ENCODE measurements around the gene LRRC4C. TPM values are rescaled to one million over a fixed set of nuclear protein-coding genes. Genes with fewer than 3 reads are reported as not detected.

The LRRC4C gene
- total and polyA plus RNA-seq, 2 donors (not counting 3 experiments of a cell fraction or from before 2014, with no cell fraction given): not detected

DNA sequence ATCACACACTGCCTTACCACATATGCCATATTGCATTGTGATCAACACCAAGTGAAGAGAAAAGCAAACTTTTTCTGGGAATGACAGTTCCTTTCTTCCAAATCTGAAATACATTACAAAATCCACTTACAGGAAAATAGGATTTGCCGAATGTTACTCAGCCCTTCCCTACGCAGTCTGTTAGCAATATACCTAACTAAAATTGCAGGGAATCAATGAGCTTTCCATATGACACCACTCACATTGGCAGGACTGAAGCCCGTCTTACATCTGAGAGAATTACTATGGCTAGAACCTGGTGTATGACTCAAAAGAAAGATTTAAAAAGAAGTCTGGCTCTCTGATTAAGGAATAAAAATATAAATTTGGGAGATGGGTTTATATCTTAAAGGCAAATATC is 136.0 kb downstream of the LRRC4C start:
- no peak overlapping the region for H2AFZ ChIP-seq (ENCODE audit: low read depth, low read length)
- H3K9me1 ChIP-seq (replicated peaks; ENCODE audit: control insufficient read depth, extremely low read depth, insufficient read depth, low read length): no peaks in the 10 kb centered on the region
- H4K20me1 ChIP-seq (replicated peaks; ENCODE audit: control insufficient read depth, extremely low read depth, insufficient read depth, low read length): no peaks in the 10 kb centered on the region
- H3K79me2 ChIP-seq (ENCODE audit: control insufficient read depth, insufficient read depth, low read length): no peaks in the 10 kb centered on the region
- CTCF ChIA-PET: no interaction called here
- H3K4me1 ChIP-seq (ENCODE audit: control insufficient read depth, extremely low read depth, insufficient read depth, low read length): no peaks in the 10 kb centered on the region
- dilution Hi-C loops (cut with MboI; ENCODE audit: extremely low pct_ligation_motif_present, low sequenced_read_pairs): no loop called here
- no peak overlapping the region for H3K4me2 ChIP-seq (ENCODE audit: insufficient read depth, low read length)
- peaks cover under 1% of the 10 kb centered on the region for H3K9me3 ChIP-seq (replicated peaks; ENCODE audit: control insufficient read depth, insufficient read depth, low read length)
- POLR2A ChIA-PET: no interaction called here
- intact Hi-C loops (cut with micrococcal nuclease): no loop called here
- TF ChIP-seq, protein P1, sequence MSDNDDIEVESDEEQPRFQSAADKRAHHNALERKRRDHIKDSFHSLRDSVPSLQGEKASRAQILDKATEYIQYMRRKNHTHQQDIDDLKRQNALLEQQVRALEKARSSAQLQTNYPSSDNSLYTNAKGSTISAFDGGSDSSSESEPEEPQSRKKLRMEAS (IDR thresholded peaks at IDR 0.05; ENCODE audit: insufficient read depth, insufficient read length): no peak
- TF ChIP-seq POLR2AphosphoS5 (IDR thresholded peaks at IDR 0.05; ENCODE audit: insufficient read depth, low read depth, low read length) (no peak), MYC (IDR thresholded peaks at IDR 0.05; ENCODE audit: low read depth, low read length) (no peak), GATA2 (IDR thresholded peaks at IDR 0.05; ENCODE audit: insufficient read depth, insufficient read length, low read depth, low read length) (no peak), POLR2A (IDR thresholded peaks at IDR 0.05; ENCODE audit: low read depth, low read length) (no peak)
- H3K4me3 ChIP-seq (replicated peaks in 1 of 3; ENCODE audit: insufficient read depth in 1 of 3, low read depth in 1 of 3, low read length in 3 of 3): no peak overlapping the region
- no peak for DNase-seq (ENCODE audit: low read depth, low spot score)
- H3K27ac ChIP-seq (ENCODE audit: insufficient read depth, low read depth, low read length): no peak overlapping the region
- no TSS peak for BruUV-seq (replicated peaks)
- no peak overlapping the region for H3K9ac ChIP-seq (replicated peaks; ENCODE audit: extremely low read depth, insufficient read depth, low read length)
- no peaks in the 10 kb centered on the region for H3K36me3 ChIP-seq (ENCODE audit: control insufficient read depth in 2 of 2, extremely low read depth in 1 of 2, insufficient read depth in 2 of 2, low read length in 2 of 2)
- no peak for FAIRE-seq
- H3K27me3 ChIP-seq (ENCODE audit: control insufficient read depth in 2 of 2, insufficient read depth in 2 of 2, low read length in 2 of 2): no peaks in the 10 kb centered on the region

DNA sequence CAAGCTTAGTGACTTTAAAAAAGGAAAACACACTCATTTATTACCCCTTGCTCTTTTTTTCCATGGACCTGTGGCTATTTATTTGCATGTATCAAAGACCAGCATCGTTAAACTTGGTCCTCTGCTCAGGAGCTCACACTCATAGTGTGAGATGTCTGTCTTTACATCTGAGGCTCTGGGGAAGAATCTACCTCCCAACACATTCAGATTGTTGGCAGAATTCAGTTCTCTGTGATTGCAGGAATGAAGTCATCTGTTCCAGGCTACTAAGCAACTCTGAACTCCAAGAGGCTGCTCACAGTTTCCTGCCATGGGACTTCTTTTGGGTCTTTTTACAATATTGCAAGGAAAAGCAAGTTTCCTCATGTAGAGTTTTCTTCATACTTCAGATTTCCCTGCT is 138.8 kb downstream of the LRRC4C start:
- dilution Hi-C loops (cut with MboI; ENCODE audit: extremely low pct_ligation_motif_present, low sequenced_read_pairs): no loop called here
- H2AFZ ChIP-seq (ENCODE audit: low read depth, low read length): no peak overlapping the region
- POLR2A ChIA-PET: no interaction called here

More for the DNA sequence above, 138.8 kb downstream of the LRRC4C start:
- FAIRE-seq (no peak), DNase-seq (ENCODE audit: low read depth, low spot score) (no peak)
- Histone ChIP-seq H3K36me3 (ENCODE audit: control insufficient read depth in 2 of 2, extremely low read depth in 1 of 2, insufficient read depth in 2 of 2, low read length in 2 of 2) (no peaks in the 10 kb centered on the region), H3K4me2 (ENCODE audit: insufficient read depth, low read length) (no peak overlapping the region), H3K9ac (replicated peaks; ENCODE audit: extremely low read depth, insufficient read depth, low read length) (no peak overlapping the region), H3K4me3 (replicated peaks in 1 of 3; ENCODE audit: insufficient read depth in 1 of 3, low read depth in 1 of 3, low read length in 3 of 3) (no peak overlapping the region), H3K9me3 (replicated peaks; ENCODE audit: control insufficient read depth, insufficient read depth, low read length) (peaks cover 2% of the 10 kb centered on the region), H3K79me2 (ENCODE audit: control insufficient read depth, insufficient read depth, low read length) (no peaks in the 10 kb centered on the region), H3K27me3 (ENCODE audit: control insufficient read depth in 2 of 2, insufficient read depth in 2 of 2, low read length in 2 of 2) (no peaks in the 10 kb centered on the region), H3K9me1 (replicated peaks; ENCODE audit: control insufficient read depth, extremely low read depth, insufficient read depth, low read length) (no peaks in the 10 kb centered on the region), H4K20me1 (replicated peaks; ENCODE audit: control insufficient read depth, extremely low read depth, insufficient read depth, low read length) (no peaks in the 10 kb centered on the region), H3K27ac (ENCODE audit: insufficient read depth, low read depth, low read length) (no peak overlapping the region), H3K4me1 (ENCODE audit: control insufficient read depth, extremely low read depth, insufficient read depth, low read length) (no peaks in the 10 kb centered on the region)
- no peak for TF ChIP-seq JUN (IDR thresholded peaks at IDR 0.05; ENCODE audit: borderline replicate concordance, insufficient read depth, insufficient read length, low read depth)
- no peak for TF ChIP-seq EZH2 (IDR thresholded peaks at IDR 0.05; ENCODE audit: borderline replicate concordance, low read depth, low read length, severe bottlenecking)
- TF ChIP-seq, protein P2, sequence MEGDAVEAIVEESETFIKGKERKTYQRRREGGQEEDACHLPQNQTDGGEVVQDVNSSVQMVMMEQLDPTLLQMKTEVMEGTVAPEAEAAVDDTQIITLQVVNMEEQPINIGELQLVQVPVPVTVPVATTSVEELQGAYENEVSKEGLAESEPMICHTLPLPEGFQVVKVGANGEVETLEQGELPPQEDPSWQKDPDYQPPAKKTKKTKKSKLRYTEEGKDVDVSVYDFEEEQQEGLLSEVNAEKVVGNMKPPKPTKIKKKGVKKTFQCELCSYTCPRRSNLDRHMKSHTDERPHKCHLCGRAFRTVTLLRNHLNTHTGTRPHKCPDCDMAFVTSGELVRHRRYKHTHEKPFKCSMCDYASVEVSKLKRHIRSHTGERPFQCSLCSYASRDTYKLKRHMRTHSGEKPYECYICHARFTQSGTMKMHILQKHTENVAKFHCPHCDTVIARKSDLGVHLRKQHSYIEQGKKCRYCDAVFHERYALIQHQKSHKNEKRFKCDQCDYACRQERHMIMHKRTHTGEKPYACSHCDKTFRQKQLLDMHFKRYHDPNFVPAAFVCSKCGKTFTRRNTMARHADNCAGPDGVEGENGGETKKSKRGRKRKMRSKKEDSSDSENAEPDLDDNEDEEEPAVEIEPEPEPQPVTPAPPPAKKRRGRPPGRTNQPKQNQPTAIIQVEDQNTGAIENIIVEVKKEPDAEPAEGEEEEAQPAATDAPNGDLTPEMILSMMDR (IDR thresholded peaks at IDR 0.05; ENCODE audit: extremely low read depth in 1 of 2, insufficient read depth in 1 of 2, low read depth in 1 of 2, low read length in 2 of 2): no peak
- no peak for TF ChIP-seq POLR2AphosphoS5 (IDR thresholded peaks at IDR 0.05; ENCODE audit: insufficient read depth, low read depth, low read length)
- no peak for TF ChIP-seq POLR2A (IDR thresholded peaks at IDR 0.05; ENCODE audit: low read depth, low read length)
- no peak for TF ChIP-seq MYC (IDR thresholded peaks at IDR 0.05; ENCODE audit: low read depth, low read length)
- TF ChIP-seq, protein P1 (IDR thresholded peaks at IDR 0.05; ENCODE audit: insufficient read depth, insufficient read length): no peak
- BruUV-seq (replicated peaks): no TSS peak
- CTCF ChIA-PET: no interaction called here
- intact Hi-C loops (cut with micrococcal nuclease): no loop called here

Measured in endothelial cell of umbilical vein (primary cell).